K562 (cell line): ENCODE measurements around the gene HTRA3. TPM values are rescaled to one million over a fixed set of nuclear protein-coding genes. Genes with fewer than 3 reads are reported as not detected.
A peak's percentile ranks its signal among the peaks of the same experiment; 100 is the strongest.

Experiments used
- NR3C1 ChIP-seq: sonication (generic); formaldehyde crosslinking; IDR thresholded peaks from 2 replicates; pipeline ENCODE4 v1.8.1; 2022; ENCODE audit warnings: missing genetic modification reagents
- ZNF12 ChIP-seq: sonication (generic); formaldehyde crosslinking; IDR thresholded peaks from 2 replicates; pipeline ENCODE4 v1.4.0; 2020; ENCODE audit warnings: mild to moderate bottlenecking, missing genetic modification reagents
- ZNF77 ChIP-seq: fragments of 250-450 bp; sonication (Bioruptor Pico); IDR thresholded peaks from 2 replicates; pipeline ENCODE4 v1.5.0; 2020
- polyA plus RNA-seq, 8 experiments: library from polyadenylated mRNA; depleted of rRNA in 4 of 8; stranded (reverse) in 5 of 8; unstranded in 3 of 8; fragments of >200 nt; fragmentation: Nextera tagmentation in 2 of 8; fragmentation: Illumina TruSeq in 1 of 8; extraction: Ambion mirVana in 2 of 8; extraction: Trizol in 1 of 8; gene quantifications; 2 replicates each; pipeline versions ENCODE4 v1.2.1 to v1.2.3, GENCODE V29; 2011 to 2014; ENCODE audit warnings: inconsistent platforms in 1 of 8, missing spikeins in 1 of 8
- total RNA-seq, 7 experiments: library from RNA; depleted of rRNA in 6 of 7; stranded (reverse); fragments of >200 nt in 6 of 7; fragmentation: Illumina TruSeq in 2 of 7; extraction: Trizol in 2 of 7; gene quantifications; 2 replicates each; pipeline versions ENCODE4 v1.2.1 to v1.2.3, GENCODE V29; 2011 to 2021; ENCODE audit warnings: low replicate concordance in 1 of 7
- TF ChIP-seq, protein P1 (sequence below), 2 experiments: fragments of 450-650 bp; formaldehyde crosslinking in 1 of 2; IDR thresholded peaks; 2 replicates each; pipeline versions ENCODE4 v1.4.0 to v1.6.1; 2014 to 2020; ENCODE audit warnings: mild to moderate bottlenecking in 2 of 2, borderline replicate concordance in 1 of 2, low read depth in 1 of 2
- TF ChIP-seq, protein P2 (sequence below), 3 experiments: fragments of 200-800 bp in 1 of 3; sonication (Bioruptor generic) in 1 of 3; sonication (generic) in 1 of 3; formaldehyde crosslinking in 1 of 3; IDR thresholded peaks; 2 replicates each; pipeline versions ENCODE4 v1.6.1 to v1.8.0; 2016 to 2022; ENCODE audit warnings: mild to moderate bottlenecking in 2 of 3, missing compliant biosample characterization in 2 of 3, missing genetic modification characterization in 2 of 3, missing genetic modification reagents in 1 of 3
- TF ChIP-seq, protein P3 (sequence below), 3 experiments: fragments of 200-800 bp in 1 of 3; fragments of 250-450 bp in 1 of 3; fragments of 450-650 bp in 1 of 3; sonication (Bioruptor Pico) in 1 of 3; sonication (Bioruptor generic) in 1 of 3; formaldehyde crosslinking in 1 of 3; IDR thresholded peaks; 2 replicates each; pipeline versions ENCODE4 v1.6.1 to v1.8.0; 2016 to 2022; ENCODE audit warnings: mild to moderate bottlenecking in 2 of 3, missing genetic modification characterization in 2 of 3, missing compliant biosample characterization in 1 of 3, moderate library complexity in 1 of 3
- TF ChIP-seq, protein P4 (sequence below), 2 experiments: fragments of 150-350 bp in 1 of 2; IDR thresholded peaks; 2 replicates each; pipeline ENCODE4 v1.6.1; 2012 to 2016; ENCODE audit warnings: low read depth in 2 of 2, low read length in 2 of 2, mild to moderate bottlenecking in 1 of 2, moderate library complexity in 1 of 2

Gene HTRA3
- total and polyA plus RNA-seq, 9 of the 15 experiments (the other 6 are each of a cell fraction or from before 2014, with no cell fraction given): 0.04 TPM; not detected in 8

DNA sequence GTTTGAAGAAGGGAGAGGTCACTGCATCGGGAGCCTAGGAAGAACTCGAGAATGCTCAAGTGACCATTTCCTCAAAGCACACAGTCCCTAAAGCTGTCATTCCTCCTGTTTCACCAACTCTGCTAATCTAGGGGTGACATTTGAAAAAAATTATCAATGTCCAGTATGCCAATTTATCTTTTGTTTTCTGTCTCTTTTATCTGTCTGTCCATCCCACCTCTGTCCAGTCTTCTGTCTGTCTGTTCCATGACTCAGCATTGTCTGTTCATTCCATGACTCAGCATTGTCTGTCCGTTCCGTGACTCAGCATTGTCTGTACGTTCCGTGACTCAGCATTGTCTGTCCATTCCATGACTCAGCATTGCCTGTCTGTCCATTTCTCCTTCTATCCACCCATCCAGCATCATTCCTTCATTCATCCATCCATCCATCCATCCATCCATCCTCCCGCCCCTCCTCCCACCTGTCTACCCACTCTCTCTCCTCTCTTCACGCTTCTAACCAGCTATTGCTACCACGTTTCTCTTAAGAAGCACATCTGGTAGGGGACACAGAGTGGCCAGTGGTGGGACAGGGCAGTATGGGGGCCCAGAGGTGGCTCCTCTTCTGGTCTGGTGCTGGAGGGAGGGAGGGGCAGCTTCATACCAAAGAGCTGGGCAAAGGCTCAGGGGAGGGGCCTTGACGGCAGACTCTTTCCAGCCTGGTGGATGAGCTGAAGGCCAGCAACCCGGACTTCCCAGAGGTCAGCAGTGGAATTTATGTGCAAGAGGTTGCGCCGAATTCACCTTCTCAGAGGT, 34.1 kb downstream of the HTRA3 start (continued):
- TF ChIP-seq, protein P1, sequence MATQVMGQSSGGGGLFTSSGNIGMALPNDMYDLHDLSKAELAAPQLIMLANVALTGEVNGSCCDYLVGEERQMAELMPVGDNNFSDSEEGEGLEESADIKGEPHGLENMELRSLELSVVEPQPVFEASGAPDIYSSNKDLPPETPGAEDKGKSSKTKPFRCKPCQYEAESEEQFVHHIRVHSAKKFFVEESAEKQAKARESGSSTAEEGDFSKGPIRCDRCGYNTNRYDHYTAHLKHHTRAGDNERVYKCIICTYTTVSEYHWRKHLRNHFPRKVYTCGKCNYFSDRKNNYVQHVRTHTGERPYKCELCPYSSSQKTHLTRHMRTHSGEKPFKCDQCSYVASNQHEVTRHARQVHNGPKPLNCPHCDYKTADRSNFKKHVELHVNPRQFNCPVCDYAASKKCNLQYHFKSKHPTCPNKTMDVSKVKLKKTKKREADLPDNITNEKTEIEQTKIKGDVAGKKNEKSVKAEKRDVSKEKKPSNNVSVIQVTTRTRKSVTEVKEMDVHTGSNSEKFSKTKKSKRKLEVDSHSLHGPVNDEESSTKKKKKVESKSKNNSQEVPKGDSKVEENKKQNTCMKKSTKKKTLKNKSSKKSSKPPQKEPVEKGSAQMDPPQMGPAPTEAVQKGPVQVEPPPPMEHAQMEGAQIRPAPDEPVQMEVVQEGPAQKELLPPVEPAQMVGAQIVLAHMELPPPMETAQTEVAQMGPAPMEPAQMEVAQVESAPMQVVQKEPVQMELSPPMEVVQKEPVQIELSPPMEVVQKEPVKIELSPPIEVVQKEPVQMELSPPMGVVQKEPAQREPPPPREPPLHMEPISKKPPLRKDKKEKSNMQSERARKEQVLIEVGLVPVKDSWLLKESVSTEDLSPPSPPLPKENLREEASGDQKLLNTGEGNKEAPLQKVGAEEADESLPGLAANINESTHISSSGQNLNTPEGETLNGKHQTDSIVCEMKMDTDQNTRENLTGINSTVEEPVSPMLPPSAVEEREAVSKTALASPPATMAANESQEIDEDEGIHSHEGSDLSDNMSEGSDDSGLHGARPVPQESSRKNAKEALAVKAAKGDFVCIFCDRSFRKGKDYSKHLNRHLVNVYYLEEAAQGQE (IDR thresholded peaks at IDR 0.05; ENCODE audit: borderline replicate concordance): 0 out of 2 replicates have a peak, but pooled peaks have one; percentile 39
- TF ChIP-seq, protein P1 (CRISPR knock-in tag; IDR thresholded peaks at IDR 0.05; ENCODE audit: low read depth): no peak
- TF ChIP-seq, protein P2, sequence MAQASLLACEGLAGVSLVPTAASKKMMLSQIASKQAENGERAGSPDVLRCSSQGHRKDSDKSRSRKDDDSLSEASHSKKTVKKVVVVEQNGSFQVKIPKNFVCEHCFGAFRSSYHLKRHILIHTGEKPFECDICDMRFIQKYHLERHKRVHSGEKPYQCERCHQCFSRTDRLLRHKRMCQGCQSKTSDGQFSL (CRISPR knock-in tag; IDR thresholded peaks at IDR 0.05): no peak
- TF ChIP-seq, protein P2 (tag; IDR thresholded peaks at IDR 0.05): peak in 1 of 2 experiments; percentile 52; a peak in 1 of 4 replicates
- TF ChIP-seq, protein P3, sequence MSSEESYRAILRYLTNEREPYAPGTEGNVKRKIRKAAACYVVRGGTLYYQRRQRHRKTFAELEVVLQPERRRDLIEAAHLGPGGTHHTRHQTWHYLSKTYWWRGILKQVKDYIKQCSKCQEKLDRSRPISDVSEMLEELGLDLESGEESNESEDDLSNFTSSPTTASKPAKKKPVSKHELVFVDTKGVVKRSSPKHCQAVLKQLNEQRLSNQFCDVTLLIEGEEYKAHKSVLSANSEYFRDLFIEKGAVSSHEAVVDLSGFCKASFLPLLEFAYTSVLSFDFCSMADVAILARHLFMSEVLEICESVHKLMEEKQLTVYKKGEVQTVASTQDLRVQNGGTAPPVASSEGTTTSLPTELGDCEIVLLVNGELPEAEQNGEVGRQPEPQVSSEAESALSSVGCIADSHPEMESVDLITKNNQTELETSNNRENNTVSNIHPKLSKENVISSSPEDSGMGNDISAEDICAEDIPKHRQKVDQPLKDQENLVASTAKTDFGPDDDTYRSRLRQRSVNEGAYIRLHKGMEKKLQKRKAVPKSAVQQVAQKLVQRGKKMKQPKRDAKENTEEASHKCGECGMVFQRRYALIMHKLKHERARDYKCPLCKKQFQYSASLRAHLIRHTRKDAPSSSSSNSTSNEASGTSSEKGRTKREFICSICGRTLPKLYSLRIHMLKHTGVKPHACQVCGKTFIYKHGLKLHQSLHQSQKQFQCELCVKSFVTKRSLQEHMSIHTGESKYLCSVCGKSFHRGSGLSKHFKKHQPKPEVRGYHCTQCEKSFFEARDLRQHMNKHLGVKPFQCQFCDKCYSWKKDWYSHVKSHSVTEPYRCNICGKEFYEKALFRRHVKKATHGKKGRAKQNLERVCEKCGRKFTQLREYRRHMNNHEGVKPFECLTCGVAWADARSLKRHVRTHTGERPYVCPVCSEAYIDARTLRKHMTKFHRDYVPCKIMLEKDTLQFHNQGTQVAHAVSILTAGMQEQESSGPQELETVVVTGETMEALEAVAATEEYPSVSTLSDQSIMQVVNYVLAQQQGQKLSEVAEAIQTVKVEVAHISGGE (CRISPR knock-in tag; IDR thresholded peaks at IDR 0.05): 0 out of 6 replicates have a peak, but pooled peaks of 1 of the 3 experiments have one; percentile 33
- TF ChIP-seq ZNF77 (CRISPR knock-in tag) (no peak), NR3C1 (CRISPR knock-in tag) (no peak), ZNF12 (CRISPR knock-in tag) (no peak)
- TF ChIP-seq, protein P4, sequence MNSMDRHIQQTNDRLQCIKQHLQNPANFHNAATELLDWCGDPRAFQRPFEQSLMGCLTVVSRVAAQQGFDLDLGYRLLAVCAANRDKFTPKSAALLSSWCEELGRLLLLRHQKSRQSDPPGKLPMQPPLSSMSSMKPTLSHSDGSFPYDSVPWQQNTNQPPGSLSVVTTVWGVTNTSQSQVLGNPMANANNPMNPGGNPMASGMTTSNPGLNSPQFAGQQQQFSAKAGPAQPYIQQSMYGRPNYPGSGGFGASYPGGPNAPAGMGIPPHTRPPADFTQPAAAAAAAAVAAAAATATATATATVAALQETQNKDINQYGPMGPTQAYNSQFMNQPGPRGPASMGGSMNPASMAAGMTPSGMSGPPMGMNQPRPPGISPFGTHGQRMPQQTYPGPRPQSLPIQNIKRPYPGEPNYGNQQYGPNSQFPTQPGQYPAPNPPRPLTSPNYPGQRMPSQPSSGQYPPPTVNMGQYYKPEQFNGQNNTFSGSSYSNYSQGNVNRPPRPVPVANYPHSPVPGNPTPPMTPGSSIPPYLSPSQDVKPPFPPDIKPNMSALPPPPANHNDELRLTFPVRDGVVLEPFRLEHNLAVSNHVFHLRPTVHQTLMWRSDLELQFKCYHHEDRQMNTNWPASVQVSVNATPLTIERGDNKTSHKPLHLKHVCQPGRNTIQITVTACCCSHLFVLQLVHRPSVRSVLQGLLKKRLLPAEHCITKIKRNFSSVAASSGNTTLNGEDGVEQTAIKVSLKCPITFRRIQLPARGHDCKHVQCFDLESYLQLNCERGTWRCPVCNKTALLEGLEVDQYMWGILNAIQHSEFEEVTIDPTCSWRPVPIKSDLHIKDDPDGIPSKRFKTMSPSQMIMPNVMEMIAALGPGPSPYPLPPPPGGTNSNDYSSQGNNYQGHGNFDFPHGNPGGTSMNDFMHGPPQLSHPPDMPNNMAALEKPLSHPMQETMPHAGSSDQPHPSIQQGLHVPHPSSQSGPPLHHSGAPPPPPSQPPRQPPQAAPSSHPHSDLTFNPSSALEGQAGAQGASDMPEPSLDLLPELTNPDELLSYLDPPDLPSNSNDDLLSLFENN (IDR thresholded peaks at IDR 0.05; ENCODE audit: low read depth in 2 of 2, low read length in 2 of 2): peak in 1 of 2 experiments; percentile 59; a peak in 2 of 4 replicates
